Measurements from ENCODE around the gene STPG4.

Gene STPG4

DNA sequence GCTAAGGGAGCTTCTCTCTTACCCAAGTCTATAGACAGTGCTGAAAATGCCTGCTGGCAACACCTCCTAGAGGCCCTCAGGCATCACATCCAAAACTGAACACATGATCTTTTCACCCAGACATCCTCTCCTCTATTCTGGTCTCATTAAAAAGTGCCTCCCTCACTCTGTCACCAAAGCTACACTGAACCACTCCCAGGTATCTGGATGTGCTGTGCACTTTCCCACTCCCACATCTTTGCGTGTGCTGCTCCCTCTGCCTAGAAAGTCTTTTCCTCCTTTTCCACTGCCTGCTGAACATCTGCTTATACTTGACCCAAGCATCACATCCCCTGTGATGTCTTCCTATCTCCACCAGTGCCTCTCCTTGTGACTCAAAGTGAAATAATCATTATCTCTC lies 26.1 kb upstream of the STPG4 start:
- DNase-seq (ENCODE audit: low spot score) = no peak
- TF ChIP-seq, protein P1, sequence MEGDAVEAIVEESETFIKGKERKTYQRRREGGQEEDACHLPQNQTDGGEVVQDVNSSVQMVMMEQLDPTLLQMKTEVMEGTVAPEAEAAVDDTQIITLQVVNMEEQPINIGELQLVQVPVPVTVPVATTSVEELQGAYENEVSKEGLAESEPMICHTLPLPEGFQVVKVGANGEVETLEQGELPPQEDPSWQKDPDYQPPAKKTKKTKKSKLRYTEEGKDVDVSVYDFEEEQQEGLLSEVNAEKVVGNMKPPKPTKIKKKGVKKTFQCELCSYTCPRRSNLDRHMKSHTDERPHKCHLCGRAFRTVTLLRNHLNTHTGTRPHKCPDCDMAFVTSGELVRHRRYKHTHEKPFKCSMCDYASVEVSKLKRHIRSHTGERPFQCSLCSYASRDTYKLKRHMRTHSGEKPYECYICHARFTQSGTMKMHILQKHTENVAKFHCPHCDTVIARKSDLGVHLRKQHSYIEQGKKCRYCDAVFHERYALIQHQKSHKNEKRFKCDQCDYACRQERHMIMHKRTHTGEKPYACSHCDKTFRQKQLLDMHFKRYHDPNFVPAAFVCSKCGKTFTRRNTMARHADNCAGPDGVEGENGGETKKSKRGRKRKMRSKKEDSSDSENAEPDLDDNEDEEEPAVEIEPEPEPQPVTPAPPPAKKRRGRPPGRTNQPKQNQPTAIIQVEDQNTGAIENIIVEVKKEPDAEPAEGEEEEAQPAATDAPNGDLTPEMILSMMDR (IDR thresholded peaks at IDR 0.05; ENCODE audit: extremely low read depth, missing control alignments) = no peak

DNA sequence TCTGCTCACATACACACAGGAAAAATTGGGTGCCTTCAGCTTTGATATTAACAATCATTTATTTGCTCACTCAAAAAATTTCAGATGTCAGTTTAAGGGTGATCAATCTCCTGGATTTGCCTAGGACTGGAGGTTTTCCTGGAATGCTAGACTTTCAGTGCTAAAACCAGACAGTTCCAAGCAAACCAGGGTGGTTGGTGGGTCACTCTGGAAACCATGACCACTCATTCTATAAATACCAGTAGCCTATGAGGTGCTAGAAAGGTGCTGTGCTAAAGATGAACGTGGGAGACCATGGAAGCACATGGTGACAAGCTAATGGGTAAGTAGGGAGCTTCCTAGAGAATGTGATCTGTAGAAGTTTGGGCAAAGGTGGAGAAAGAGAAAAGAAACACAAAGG lies 25.4 kb upstream of the STPG4 start:
- no peak for DNase-seq (ENCODE audit: low spot score)
- TF ChIP-seq, protein P1 (IDR thresholded peaks at IDR 0.05; ENCODE audit: extremely low read depth, missing control alignments) = no peak

DNA sequence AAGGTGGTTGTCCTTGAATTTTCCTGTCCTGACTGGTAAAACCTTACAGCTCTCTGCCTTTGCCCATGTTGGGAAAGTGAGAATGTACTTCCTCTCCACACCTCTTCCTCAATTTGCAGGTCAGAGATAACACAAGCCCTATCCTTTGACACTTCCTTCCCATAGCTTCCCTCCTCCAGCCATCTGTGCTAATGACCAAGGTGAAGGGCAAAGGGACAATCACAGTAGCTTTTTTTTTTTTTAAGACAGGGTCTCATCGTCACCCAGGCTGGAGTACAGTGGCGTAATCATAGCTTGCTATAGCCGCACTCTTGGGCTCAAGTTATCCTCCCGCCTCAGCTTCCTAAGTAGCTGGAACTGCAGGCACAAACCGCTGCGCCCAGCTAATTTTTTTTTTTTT lies 24.3 kb upstream of the STPG4 start:
- TF ChIP-seq, protein P1 (IDR thresholded peaks at IDR 0.05; ENCODE audit: extremely low read depth, missing control alignments) = no peak
- DNase-seq (ENCODE audit: low spot score) = no peak

DNA sequence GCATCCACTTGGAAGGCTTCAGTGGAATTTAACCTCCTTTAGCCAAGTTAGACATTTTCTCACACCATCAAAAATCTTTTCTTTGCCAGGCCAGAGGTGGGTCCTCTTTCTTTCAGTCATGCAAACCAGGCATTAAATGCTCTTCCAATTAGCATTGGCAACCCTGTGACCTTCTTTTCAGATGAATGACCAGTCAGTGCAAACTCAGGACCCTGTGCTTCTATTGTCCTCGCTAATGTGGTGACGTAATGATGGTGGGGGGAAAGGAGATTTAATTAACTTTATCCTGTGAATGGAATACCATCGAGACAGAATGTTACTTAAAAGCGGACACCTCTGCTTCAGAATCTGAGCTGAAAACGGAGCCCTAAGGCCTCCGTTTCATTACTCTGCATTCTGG lies 23.2 kb upstream of the STPG4 start:
- TF ChIP-seq, protein P1 (IDR thresholded peaks at IDR 0.05; ENCODE audit: extremely low read depth, missing control alignments) = no peak
- DNase-seq (ENCODE audit: low spot score) = no peak

DNA sequence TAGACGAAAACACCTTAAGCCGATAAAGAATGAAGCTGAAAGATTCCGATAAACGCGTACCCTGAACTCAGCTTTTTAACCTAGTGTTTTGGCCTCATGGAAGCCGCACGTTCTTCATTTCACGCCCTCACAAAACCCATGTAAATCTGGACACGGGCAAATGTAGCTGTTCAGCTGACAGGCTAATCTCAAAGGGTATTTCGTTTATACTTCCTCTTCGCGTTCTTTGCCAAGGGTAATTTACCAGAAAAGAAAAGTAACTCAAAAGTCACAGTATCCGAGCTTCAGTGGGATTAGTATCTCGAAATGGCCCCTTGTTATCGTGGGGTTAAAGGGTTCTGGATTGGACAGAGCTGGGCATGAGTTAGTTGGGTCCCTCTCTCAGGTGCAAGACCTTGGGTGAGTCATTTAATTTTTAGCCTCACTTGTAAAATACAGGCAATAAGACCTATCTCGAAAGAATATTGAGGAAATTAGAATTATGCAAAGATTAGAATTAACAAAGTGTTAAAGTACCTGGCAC lies 22.0 kb upstream of the STPG4 start:
- peak; percentile 31 for DNase-seq (ENCODE audit: low spot score)

DNA sequence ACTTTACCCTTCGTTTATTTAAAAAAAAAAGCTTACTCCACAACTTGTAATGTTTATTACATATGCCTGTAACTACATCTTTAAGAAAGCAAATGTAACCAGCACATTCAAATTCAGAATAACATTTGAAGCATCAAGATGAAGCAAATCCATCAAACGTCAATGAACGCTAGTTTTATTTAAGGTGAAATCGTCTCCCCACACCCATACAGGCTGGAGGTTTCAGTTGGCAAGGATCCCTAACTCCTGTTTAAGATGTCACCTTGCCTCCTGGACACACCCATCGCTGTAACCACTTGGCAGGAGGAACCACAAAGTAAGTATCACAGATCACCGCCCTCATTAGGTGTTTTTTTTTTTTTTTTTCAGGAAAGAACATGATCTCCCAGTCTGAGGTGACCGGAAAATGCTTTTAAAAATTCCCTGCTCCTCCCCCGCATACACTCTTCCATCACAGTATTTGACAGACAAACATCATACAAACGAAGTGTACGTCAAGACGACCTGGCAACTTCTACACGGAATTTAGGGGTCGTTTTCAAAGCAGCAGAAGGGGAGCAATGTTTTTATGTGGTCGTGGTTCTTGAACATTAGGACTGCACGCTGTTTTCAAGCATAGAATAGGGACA lies 19.7 kb upstream of the STPG4 start:
- DNase-seq (ENCODE audit: low spot score) = peak; percentile 39
- TF ChIP-seq, protein P1 (IDR thresholded peaks at IDR 0.05; ENCODE audit: extremely low read depth, missing control alignments) = no peak

More for the DNA sequence above, 22.0 kb upstream of the STPG4 start:
- TF ChIP-seq, protein P1 (IDR thresholded peaks at IDR 0.05; ENCODE audit: extremely low read depth, missing control alignments) = no peak

DNA sequence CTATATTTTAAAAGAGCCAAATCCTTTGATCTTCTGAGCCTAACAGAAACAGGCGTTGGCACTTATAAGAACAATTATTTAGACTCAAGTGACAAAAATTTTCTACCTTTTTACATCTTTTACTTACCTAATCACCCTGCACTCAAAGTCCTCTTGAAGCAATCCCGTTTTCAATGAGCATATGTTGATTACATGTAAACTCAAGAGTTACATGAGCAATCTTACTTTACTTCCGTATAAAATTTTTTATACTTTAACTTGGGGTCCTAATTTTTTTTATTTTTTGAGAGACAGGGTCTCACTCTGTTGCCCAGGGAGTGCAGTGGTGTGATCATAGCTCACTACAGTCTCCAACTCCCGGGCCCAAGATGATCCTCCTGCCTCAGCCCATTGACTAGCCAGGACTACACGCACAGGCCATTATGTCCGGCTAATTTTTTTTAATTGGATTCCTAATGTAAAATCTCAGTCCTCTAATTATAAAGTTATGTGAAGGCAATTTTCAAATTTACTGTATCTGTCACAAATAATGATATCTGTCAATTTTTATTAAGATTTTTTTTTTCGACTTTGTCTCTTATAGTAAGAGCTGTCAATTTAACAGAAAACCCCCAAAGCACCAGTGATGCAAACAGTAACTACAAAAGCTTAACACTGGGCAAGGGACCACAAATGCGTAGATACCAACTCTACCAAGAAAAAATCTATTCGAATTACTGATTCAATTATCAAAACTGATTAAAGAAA lies 19.1 kb upstream of the STPG4 start:
- DNase-seq (ENCODE audit: low spot score) = no peak
- TF ChIP-seq, protein P1 (IDR thresholded peaks at IDR 0.05; ENCODE audit: extremely low read depth, missing control alignments) = no peak
